Measurements from ENCODE around the gene NAA20. TPM values are rescaled to one million over a fixed set of nuclear protein-coding genes. Genes with fewer than 3 reads are reported as not detected.
A peak's percentile ranks its signal among the peaks of the same experiment; 100 is the strongest.

NAA20 gene
- total and polyA plus RNA-seq, 4 donors, result 47.8 to 82.2 (median 67.2) TPM

- peaks cover 10% of the 10 kb centered on the region for H3K4me1 ChIP-seq (ENCODE audit: control insufficient read depth, insufficient read depth, low read length)
- no peak overlapping the region for H3K4me3 ChIP-seq (ENCODE audit: low read depth, low read length)
- WGBS (ENCODE audit: insufficient coverage), result no CpG with 5 or more reads among the region's 2 CpGs
- H3K27me3 ChIP-seq (ENCODE audit: control insufficient read depth, insufficient read depth, low read length), result no peaks in the 10 kb centered on the region
- no peaks in the 10 kb centered on the region for H3K9me3 ChIP-seq (ENCODE audit: control insufficient read depth, insufficient read depth, low read length)
- H3K36me3 ChIP-seq (ENCODE audit: control insufficient read depth, insufficient read depth, low read length), result no peaks in the 10 kb centered on the region
- no peak overlapping the region for H3K27ac ChIP-seq (ENCODE audit: low read depth, low read length)
- peak in 1 of 6 donors; percentile 47 for DNase-seq (ENCODE audit: low read depth in 4 of 6, low spot score in 6 of 6)
Observed at GRCh38 chr20:20012541-20012940, 4.6 kb upstream of the NAA20 start.

GRCh38 chr20:20014659-20015058 is 2.5 kb upstream of the NAA20 start:
- peaks cover 22% of the 10 kb centered on the region for H3K4me1 ChIP-seq (ENCODE audit: control insufficient read depth, insufficient read depth, low read length)
- no peaks in the 10 kb centered on the region for H3K27me3 ChIP-seq (ENCODE audit: control insufficient read depth, insufficient read depth, low read length)
- no peak for DNase-seq (ENCODE audit: low read depth in 4 of 6, low spot score in 6 of 6)
- H3K4me3 ChIP-seq (ENCODE audit: low read depth, low read length), result no peak overlapping the region
- H3K36me3 ChIP-seq (ENCODE audit: control insufficient read depth, insufficient read depth, low read length), result peaks cover 5% of the 10 kb centered on the region
- WGBS (ENCODE audit: insufficient coverage), result no CpG with 5 or more reads among the region's 2 CpGs
- no peaks in the 10 kb centered on the region for H3K9me3 ChIP-seq (ENCODE audit: control insufficient read depth, insufficient read depth, low read length)
- H3K27ac ChIP-seq (ENCODE audit: low read depth, low read length), result no peak overlapping the region

GRCh38 chr20:20017844-20018185 is 653 bp downstream of the NAA20 start:
- peak overlapping the region; percentile 48 for H3K4me3 ChIP-seq (ENCODE audit: low read depth, low read length)
- 8% methylated on average over 16 of the region's 17 CpGs for WGBS (ENCODE audit: insufficient coverage)
- peak in 1 of 6 donors; percentile 14 for DNase-seq (ENCODE audit: low read depth in 4 of 6, low spot score in 6 of 6)
- H3K36me3 ChIP-seq (ENCODE audit: control insufficient read depth, insufficient read depth, low read length), result peaks cover 13% of the 10 kb centered on the region
- peaks cover 22% of the 10 kb centered on the region for H3K4me1 ChIP-seq (ENCODE audit: control insufficient read depth, insufficient read depth, low read length)
- no peaks in the 10 kb centered on the region for H3K9me3 ChIP-seq (ENCODE audit: control insufficient read depth, insufficient read depth, low read length)
- H3K27me3 ChIP-seq (ENCODE audit: control insufficient read depth, insufficient read depth, low read length), result no peaks in the 10 kb centered on the region
- H3K27ac ChIP-seq (ENCODE audit: low read depth, low read length), result no peak overlapping the region

- H3K4me1 ChIP-seq (ENCODE audit: control insufficient read depth, insufficient read depth, low read length), result peaks cover 22% of the 10 kb centered on the region
- WGBS (ENCODE audit: insufficient coverage), result 85% methylated on average over 8 of the region's 8 CpGs
- no peaks in the 10 kb centered on the region for H3K27me3 ChIP-seq (ENCODE audit: control insufficient read depth, insufficient read depth, low read length)
- no peaks in the 10 kb centered on the region for H3K9me3 ChIP-seq (ENCODE audit: control insufficient read depth, insufficient read depth, low read length)
- peak overlapping the region; percentile 48 for H3K4me3 ChIP-seq (ENCODE audit: low read depth, low read length)
- H3K27ac ChIP-seq (ENCODE audit: low read depth, low read length), result no peak overlapping the region
- no peak for DNase-seq (ENCODE audit: low read depth in 4 of 6, low spot score in 6 of 6)
- peaks cover 18% of the 10 kb centered on the region for H3K36me3 ChIP-seq (ENCODE audit: control insufficient read depth, insufficient read depth, low read length)
Observed at GRCh38 chr20:20018366-20018765, 1.2 kb downstream of the NAA20 start.

- H3K36me3 ChIP-seq (ENCODE audit: control insufficient read depth, insufficient read depth, low read length), result peaks cover 18% of the 10 kb centered on the region
- H3K9me3 ChIP-seq (ENCODE audit: control insufficient read depth, insufficient read depth, low read length), result no peaks in the 10 kb centered on the region
- 83% methylated on average over 2 of the region's 2 CpGs for WGBS (ENCODE audit: insufficient coverage)
- H3K4me1 ChIP-seq (ENCODE audit: control insufficient read depth, insufficient read depth, low read length), result peaks cover 22% of the 10 kb centered on the region
- H3K27me3 ChIP-seq (ENCODE audit: control insufficient read depth, insufficient read depth, low read length), result no peaks in the 10 kb centered on the region
- no peak overlapping the region for H3K4me3 ChIP-seq (ENCODE audit: low read depth, low read length)
- no peak for DNase-seq (ENCODE audit: low read depth in 4 of 6, low spot score in 6 of 6)
- no peak overlapping the region for H3K27ac ChIP-seq (ENCODE audit: low read depth, low read length)
Observed at GRCh38 chr20:20019123-20019522, 2.0 kb downstream of the NAA20 start.

GRCh38 chr20:20020908-20021307 is 3.7 kb downstream of the NAA20 start:
- Histone ChIP-seq H3K4me3 (ENCODE audit: low read depth, low read length) (no peak overlapping the region), H3K9me3 (ENCODE audit: control insufficient read depth, insufficient read depth, low read length) (no peaks in the 10 kb centered on the region), H3K27me3 (ENCODE audit: control insufficient read depth, insufficient read depth, low read length) (no peaks in the 10 kb centered on the region), H3K4me1 (ENCODE audit: control insufficient read depth, insufficient read depth, low read length) (peaks cover 22% of the 10 kb centered on the region), H3K36me3 (ENCODE audit: control insufficient read depth, insufficient read depth, low read length) (peaks cover 19% of the 10 kb centered on the region), H3K27ac (ENCODE audit: low read depth, low read length) (no peak overlapping the region)
- DNase-seq (ENCODE audit: low read depth in 4 of 6, low spot score in 6 of 6), result no peak
- 98% methylated on average over 5 of the region's 11 CpGs for WGBS (ENCODE audit: insufficient coverage)

GRCh38 chr20:20021835-20022234 is 4.7 kb downstream of the NAA20 start:
- no peak overlapping the region for H3K4me3 ChIP-seq (ENCODE audit: low read depth, low read length)
- no peak for DNase-seq (ENCODE audit: low read depth in 4 of 6, low spot score in 6 of 6)
- H3K4me1 ChIP-seq (ENCODE audit: control insufficient read depth, insufficient read depth, low read length), result peaks cover 18% of the 10 kb centered on the region
- H3K27ac ChIP-seq (ENCODE audit: low read depth, low read length), result no peak overlapping the region
- peaks cover 21% of the 10 kb centered on the region for H3K36me3 ChIP-seq (ENCODE audit: control insufficient read depth, insufficient read depth, low read length)
- H3K27me3 ChIP-seq (ENCODE audit: control insufficient read depth, insufficient read depth, low read length), result no peaks in the 10 kb centered on the region
- WGBS (ENCODE audit: insufficient coverage), result 47% methylated on average over 4 of the region's 7 CpGs
- H3K9me3 ChIP-seq (ENCODE audit: control insufficient read depth, insufficient read depth, low read length), result no peaks in the 10 kb centered on the region

- H3K4me1 ChIP-seq (ENCODE audit: control insufficient read depth, insufficient read depth, low read length), result peaks cover 16% of the 10 kb centered on the region
- H3K4me3 ChIP-seq (ENCODE audit: low read depth, low read length), result no peak overlapping the region
- H3K9me3 ChIP-seq (ENCODE audit: control insufficient read depth, insufficient read depth, low read length), result no peaks in the 10 kb centered on the region
- no peak overlapping the region for H3K27ac ChIP-seq (ENCODE audit: low read depth, low read length)
- no peaks in the 10 kb centered on the region for H3K27me3 ChIP-seq (ENCODE audit: control insufficient read depth, insufficient read depth, low read length)
- DNase-seq (ENCODE audit: low read depth in 4 of 6, low spot score in 6 of 6), result no peak
- peaks cover 21% of the 10 kb centered on the region for H3K36me3 ChIP-seq (ENCODE audit: control insufficient read depth, insufficient read depth, low read length)
Observed at GRCh38 chr20:20022498-20022897, 5.3 kb downstream of the NAA20 start.

- Histone ChIP-seq H3K27ac (ENCODE audit: low read depth, low read length) (no peak overlapping the region), H3K4me3 (ENCODE audit: low read depth, low read length) (no peak overlapping the region), H3K4me1 (ENCODE audit: control insufficient read depth, insufficient read depth, low read length) (peaks cover 10% of the 10 kb centered on the region), H3K27me3 (ENCODE audit: control insufficient read depth, insufficient read depth, low read length) (no peaks in the 10 kb centered on the region), H3K9me3 (ENCODE audit: control insufficient read depth, insufficient read depth, low read length) (no peaks in the 10 kb centered on the region), H3K36me3 (ENCODE audit: control insufficient read depth, insufficient read depth, low read length) (peaks cover 23% of the 10 kb centered on the region)
- no CpG with 5 or more reads among the region's 3 CpGs for WGBS (ENCODE audit: insufficient coverage)
- no peak for DNase-seq (ENCODE audit: low read depth in 4 of 6, low spot score in 6 of 6)
Observed at GRCh38 chr20:20023395-20023794, 6.2 kb downstream of the NAA20 start.

GRCh38 chr20:20024942-20025341 is 7.8 kb downstream of the NAA20 start:
- Histone ChIP-seq H3K27ac (ENCODE audit: low read depth, low read length) (no peak overlapping the region), H3K27me3 (ENCODE audit: control insufficient read depth, insufficient read depth, low read length) (no peaks in the 10 kb centered on the region)

More at GRCh38 chr20:20024942-20025341, 7.8 kb downstream of the NAA20 start:
- no peaks in the 10 kb centered on the region for H3K9me3 ChIP-seq (ENCODE audit: control insufficient read depth, insufficient read depth, low read length)
- H3K4me1 ChIP-seq (ENCODE audit: control insufficient read depth, insufficient read depth, low read length), result peaks cover 3% of the 10 kb centered on the region
- H3K36me3 ChIP-seq (ENCODE audit: control insufficient read depth, insufficient read depth, low read length), result peaks cover 18% of the 10 kb centered on the region
- DNase-seq (ENCODE audit: low read depth in 4 of 6, low spot score in 6 of 6), result no peak
- H3K4me3 ChIP-seq (ENCODE audit: low read depth, low read length), result no peak overlapping the region
